G401 (cell line): ENCODE measurements around the gene TCL1B. TPM values are rescaled to one million over a fixed set of nuclear protein-coding genes. Genes with fewer than 3 reads are reported as not detected.

Experiments used
- DNase-seq: peaks from one replicate; pipeline ENCODE4 v3.0.0-alpha.2; 2015; ENCODE audit warnings: low spot score
- in situ Hi-C: cut with HindIII; loops from 2 replicates; pipeline ENCODE4 v1.10.0; 2016; ENCODE audit warnings: low sequenced_read_pairs, mixed read lengths
- total RNA-seq: library from RNA; depleted of rRNA; stranded (reverse); fragments of >200 nt; shearing (Covaris generic); gene quantifications from 2 replicates; pipeline ENCODE4 v1.2.3, GENCODE V29; 2014; rRNA removed

TCL1B gene, protein sequence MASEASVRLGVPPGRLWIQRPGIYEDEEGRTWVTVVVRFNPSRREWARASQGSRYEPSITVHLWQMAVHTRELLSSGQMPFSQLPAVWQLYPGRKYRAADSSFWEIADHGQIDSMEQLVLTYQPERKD
- total RNA-seq: not detected in 2 replicates

- in situ Hi-C loops: no loop called here
Measured at GRCh38 chr14:95685978-95686922, at the start of gene TCL1B. Gene TCL1B, plus strand, starts transcription at chr14:95686426. Its CDS starts 42 bp downstream, at chr14:95686468.

DNA sequence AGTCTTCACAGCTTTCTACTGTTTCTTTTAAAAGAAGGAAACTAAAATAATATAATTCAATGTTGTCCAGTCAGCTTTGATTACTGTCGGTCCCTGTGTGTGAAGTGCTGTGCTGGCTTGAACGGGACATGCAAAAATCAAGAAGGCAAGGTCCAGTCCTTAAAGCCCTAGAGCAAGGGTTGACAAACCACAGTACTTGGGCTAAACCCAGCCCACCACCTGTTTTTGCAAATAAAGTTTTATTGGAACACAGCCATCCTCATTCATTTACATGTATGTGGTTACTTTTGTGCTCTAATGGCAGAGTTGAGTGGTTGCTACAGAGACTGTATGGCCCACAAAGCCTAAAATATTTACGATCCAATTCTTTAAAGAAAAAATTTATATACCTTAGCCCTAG, 41.2 kb upstream of the TCL1B start:
- no peak for DNase-seq
- in situ Hi-C loops: no loop called here

More at GRCh38 chr14:95685978-95686922, at the start of gene TCL1B:
- DNase-seq: no peak

- DNase-seq: no peak
- in situ Hi-C loops: no loop called here
Measured at GRCh38 chr14:95645389-95645996, 40.7 kb upstream of the TCL1B start.

DNA sequence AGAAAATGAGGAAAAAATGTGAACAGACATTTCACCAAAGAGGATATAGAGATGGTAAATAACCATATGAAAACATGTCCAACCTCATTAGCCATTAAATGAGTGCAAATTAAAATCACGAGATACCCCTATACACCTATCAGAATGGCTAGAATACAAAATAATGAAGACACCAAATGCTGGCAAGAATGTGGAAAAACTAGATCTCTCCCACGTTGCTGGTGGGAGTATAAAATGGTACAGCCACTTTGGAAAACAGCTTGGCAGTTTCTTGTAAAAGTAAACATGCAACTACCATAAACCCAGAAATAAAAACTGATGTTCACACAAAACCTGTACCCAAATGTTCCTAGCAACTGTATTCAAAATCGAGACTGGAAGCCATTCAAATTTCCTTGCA, 38.3 kb upstream of the TCL1B start:
- no peak for DNase-seq
- in situ Hi-C loops: no loop called here

GRCh38 chr14:95649230-95649629, 37.0 kb upstream of the TCL1B start:
- no peak for DNase-seq
- in situ Hi-C loops: no loop called here

- no peak for DNase-seq
- in situ Hi-C loops: no loop called here
Measured at GRCh38 chr14:95651028-95651427, 35.2 kb upstream of the TCL1B start.

DNA sequence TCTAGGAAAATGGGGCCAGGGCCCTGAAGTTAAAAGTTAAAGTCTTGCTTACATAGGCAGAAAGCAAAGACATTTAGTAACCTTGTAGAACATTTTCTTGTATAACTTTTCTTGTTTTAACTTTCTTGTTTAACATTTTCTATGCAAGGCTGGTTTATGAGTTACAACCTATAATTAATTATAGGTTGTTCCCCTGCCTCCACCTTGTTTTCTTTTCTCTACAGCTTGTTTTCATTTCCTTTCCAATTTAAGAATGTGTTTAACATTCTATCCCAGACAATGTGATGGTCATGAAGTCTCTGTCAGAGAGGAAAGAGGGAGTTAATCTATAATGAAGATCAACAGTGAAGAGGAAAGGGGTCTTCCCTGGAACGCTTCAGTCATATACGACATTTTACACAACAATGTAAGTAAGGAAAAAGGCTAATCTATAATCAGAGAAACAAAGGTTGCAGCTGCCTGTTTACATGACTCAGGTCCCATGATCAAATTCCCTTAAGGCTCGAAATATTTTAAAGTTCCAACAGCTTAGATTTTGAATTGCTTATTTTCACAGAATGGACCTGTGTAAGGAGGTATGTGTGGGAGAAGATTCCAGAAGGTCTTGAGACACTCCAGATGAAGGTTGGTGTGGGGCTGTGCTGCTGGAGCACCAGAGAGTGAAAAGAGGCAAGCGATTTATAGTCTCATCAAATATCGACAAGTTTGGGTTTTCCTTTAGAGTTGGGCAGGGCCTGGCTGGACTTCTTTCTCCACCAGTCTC, 34.2 kb upstream of the TCL1B start:
- no peak for DNase-seq
- in situ Hi-C loops: no loop called here

DNA sequence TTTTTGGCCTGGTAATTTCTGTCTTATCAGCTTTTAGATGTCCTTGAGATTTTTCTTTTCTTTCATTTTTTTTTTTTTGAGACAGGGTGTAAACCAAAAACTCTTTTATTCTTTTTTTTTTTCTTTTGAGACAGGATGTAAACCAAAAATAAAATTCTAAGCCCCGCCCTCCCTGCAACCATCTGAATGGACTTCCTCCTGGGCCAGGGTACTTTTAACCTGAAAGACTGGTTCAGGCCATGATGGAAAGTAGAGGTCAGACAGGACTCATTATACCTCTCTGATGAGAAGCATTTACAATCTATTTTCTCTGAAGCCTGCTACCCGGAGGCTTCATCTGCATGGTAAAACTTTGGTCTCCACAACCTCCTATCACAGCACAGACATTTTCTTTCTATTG, 33.5 kb upstream of the TCL1B start:
- no peak for DNase-seq
- in situ Hi-C loops: no loop called here

DNA sequence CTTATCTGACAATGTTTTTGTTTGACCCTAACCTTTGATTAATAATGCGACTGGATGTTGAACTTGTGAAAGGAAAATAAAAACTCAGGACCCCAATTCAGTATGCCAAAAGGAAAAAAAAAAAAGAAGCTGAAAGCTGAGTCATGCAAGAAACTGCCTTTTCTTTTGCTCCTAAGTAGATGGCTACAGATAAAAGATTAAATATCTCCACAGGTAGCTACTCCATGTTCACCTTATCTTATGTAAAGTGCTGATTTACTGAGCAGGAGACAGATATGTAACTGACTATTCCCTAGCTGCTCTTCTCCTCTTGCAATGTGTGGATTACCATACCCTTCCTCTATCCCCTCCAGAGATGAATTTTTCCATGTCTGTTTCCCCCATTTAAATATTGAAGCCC, 30.8 kb upstream of the TCL1B start:
- in situ Hi-C loops: no loop called here
- no peak for DNase-seq

DNA sequence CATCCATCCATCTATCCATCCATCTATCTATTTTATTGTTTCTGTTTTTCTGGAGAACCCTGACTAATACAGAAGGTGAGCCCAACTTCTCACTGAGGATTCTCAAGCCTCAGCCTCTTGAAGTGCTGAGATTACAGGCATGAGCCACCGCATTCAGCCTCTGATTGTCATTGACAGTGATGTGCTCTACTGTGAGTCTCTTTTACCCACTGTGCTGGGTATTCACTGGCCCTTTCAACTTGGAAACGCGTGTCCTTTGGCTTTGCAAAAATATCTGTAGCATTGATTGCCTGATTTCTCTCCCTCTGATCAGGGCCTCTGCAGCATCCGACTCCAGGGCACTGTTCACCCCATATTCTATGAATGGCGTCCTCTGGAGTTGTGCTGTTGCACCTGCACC, 29.6 kb upstream of the TCL1B start:
- DNase-seq: no peak
- in situ Hi-C loops: no loop called here

GRCh38 chr14:95657454-95657853, 28.8 kb upstream of the TCL1B start:
- in situ Hi-C loops: no loop called here
- no peak for DNase-seq

DNA sequence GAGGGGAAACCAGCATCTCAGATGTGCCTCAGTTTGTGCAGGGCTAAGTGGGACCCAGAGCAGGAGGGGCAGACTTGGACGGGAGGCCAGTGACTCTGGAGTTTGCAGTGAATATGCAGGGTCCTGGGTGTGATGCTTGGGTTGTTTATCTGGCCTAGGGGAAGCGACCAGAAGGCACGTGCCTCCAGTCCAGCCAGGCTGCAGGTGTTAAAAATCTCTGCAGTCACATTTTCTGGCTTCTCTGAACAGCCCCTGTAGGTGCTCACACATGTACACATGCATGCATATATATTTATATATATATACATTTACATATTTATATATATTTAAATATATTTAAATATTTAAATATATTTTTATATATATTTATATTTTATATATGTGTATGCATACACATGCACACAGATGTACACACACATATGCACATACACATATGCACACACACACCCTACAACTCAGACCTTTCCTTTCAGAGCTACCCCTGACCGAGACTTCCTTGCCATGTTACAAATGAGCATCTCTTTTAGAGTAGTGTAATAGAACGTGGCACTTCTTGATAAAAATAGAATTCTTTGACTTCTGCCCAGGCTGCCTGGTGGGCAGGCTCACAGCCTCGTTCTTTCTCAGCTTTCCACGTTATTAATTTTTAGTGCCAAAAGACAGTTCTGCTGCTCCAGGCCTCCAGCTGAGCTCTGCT, 26.8 kb upstream of the TCL1B start:
- DNase-seq: peak; percentile 18
- in situ Hi-C loops: no loop called here

GRCh38 chr14:95659990-95660385, 26.2 kb upstream of the TCL1B start:
- peak; percentile 19 for DNase-seq
- in situ Hi-C loops: no loop called here

DNA sequence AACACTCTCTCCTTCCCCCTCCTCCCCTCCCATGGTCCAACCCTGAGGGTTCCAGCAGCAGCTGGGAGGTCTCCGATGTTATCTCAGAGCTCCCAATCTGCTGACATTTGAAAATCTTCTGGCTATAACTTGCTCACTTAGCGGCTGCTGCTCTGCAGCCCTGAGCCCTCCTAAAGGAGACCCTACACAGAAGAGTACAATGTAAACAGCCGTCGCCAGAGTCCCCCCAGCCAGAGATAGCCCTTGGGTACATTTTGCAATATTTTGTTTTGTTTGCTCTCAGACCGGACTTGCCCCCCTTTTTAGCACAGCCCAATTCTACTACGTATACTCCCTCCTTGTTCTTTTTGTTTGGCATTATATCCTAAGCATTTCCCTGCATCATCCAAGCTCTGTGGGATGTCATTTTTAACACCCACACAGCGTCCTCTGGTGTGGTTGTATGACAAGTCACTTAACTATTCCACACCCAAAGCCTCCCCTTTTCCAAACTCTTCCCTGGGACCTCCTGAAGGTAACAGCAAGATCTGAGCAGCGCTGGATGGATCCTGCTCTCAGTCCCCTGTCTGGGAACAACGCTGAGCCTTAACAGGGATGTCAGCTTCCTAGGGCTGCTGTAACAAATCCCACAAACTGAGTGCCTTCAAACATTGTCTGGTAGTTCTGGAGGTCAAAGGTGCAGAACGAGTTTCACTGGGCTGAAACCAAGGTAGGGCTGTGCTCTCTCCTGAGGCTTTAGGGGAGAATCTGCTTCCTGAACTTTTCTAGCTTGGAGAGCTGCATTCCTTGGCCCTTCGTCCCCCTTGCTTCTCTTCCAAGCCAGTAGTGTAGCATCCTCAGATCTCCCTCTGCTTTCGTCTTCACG, 25.3 kb upstream of the TCL1B start:
- DNase-seq: no peak
- in situ Hi-C loops: no loop called here

- DNase-seq: no peak
- in situ Hi-C loops: no loop called here
Measured at GRCh38 chr14:95662376-95663186, 23.6 kb upstream of the TCL1B start.

DNA sequence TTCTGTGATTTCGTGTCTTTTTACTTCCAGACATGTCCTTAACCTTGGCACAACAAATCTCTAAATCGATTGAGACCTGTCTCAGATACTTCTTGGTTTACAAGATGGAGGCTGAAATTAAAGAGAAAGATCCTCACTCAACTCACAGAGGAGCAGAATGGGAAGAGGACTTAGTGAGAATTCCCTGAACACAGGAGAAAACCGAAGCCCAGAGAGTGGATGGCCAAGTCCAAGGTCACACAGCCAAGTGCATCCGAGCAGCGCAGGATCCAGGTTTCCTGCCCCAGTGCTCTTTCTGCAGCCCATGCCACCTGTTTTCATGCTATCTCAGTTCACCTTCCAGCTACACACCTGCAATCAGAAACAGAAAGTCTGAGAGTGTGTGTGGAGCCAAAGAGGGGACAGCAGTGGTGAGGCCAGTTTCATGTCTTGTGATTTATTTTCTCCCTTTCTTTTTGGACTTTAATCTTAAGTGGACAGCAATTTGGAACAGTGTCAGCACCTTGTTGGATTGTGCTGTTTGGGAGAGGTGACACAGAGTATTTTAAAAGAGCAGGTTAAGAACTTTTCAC, 22.9 kb upstream of the TCL1B start:
- in situ Hi-C loops: no loop called here
- no peak for DNase-seq

DNA sequence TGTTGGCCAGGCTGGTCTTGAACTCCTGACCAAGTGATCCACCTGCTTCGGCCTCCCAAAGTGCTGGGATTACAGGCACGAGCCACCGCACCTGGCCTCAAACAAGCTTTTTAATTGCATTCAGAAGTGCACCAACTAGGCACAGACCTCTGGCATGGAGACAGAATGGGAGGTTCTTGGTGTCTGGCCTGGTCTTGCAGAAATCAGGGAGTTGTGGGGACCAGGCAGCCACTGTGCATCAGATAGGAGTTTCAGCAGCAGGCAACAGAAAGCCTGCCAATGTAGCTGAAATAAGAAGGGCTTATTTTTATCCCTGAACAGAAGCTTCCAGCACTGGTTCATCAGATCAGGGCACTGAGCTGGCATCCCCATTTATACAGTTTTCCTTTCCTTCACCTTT, 22.2 kb upstream of the TCL1B start:
- DNase-seq: peak; percentile 81
- in situ Hi-C loops: no loop called here
